Activated CD8-positive, alpha-beta T cell treated with anti-CD3 and anti-CD28 coated beads for 36 hours (primary cell): ENCODE results near the gene RPS6KA1. TPM values are rescaled to one million over a fixed set of nuclear protein-coding genes. Genes with fewer than 3 reads are reported as not detected.

ENCODE experiments used
- ATAC-seq: fragments of 200-7000 bp; cut with Tn5 transposase; one replicate; pipeline ENCODE4 v1.10.0; 2021; ENCODE audit warnings: mild to moderate bottlenecking, moderate library complexity
- CTCF ChIA-PET: fragments of 350-600 bp; sonication (Branson Sonifier 250); formaldehyde crosslinking; loops from one replicate; lab custom pipeline; 2021; ENCODE audit warnings: antibody characterized with exemption; lab: Charles Lee
- POLR2A ChIA-PET: fragments of 350-600 bp; sonication (Branson Sonifier 250); formaldehyde crosslinking; loops from one replicate; lab custom pipeline; 2021; ENCODE audit warnings: antibody characterized with exemption; lab: Charles Lee
- DNase-seq: peaks from one replicate; pipeline ENCODE4 v3.0.0-alpha.2; 2020
- H3K27ac Mint-ChIP-seq: one replicate; pipeline ENCODE4 v1.8.0; 2021; ENCODE audit warnings: mild to moderate bottlenecking, mixed read lengths
- H3K27me3 Mint-ChIP-seq: one replicate; pipeline ENCODE4 v1.8.0; 2021; ENCODE audit warnings: mixed read lengths
- H3K36me3 Mint-ChIP-seq: one replicate; pipeline ENCODE4 v1.8.0; 2021; ENCODE audit warnings: low read depth, mixed read lengths
- H3K4me1 Mint-ChIP-seq: one replicate; pipeline ENCODE4 v1.8.0; 2021; ENCODE audit warnings: low read depth, mixed read lengths
- H3K4me3 Mint-ChIP-seq: one replicate; pipeline ENCODE4 v1.8.0; 2021; ENCODE audit warnings: mild to moderate bottlenecking, moderate library complexity, mixed read lengths
- H3K9me3 Mint-ChIP-seq: one replicate; pipeline ENCODE4 v1.8.0; 2021; ENCODE audit warnings: mixed read lengths
- CTCF ChIP-seq: fragments of 200-600 bp; IDR thresholded peaks from one replicate; pipeline ENCODE4 v1.8.0; 2022; ENCODE audit warnings: antibody characterized with exemption, mild to moderate bottlenecking
- intact Hi-C: fragments of 100-400 bp; cut with micrococcal nuclease; formaldehyde crosslinking; loops from one replicate; pipeline ENCODE4 v1.10.0; 2022
- total RNA-seq, 2 experiments: library from RNA; stranded (reverse); gene quantifications; one replicate each; pipeline ENCODE4 v1.2.3, GENCODE V29; 2021

Gene RPS6KA1
- total RNA-seq, 2 experiments from 2014 or later = 139 TPM

GRCh38 chr1:26597629-26598039 is 68.1 kb downstream of the RPS6KA1 start:
- peaks cover 22% of the 10 kb centered on the region for H3K4me1 Mint-ChIP-seq
- H3K9me3 Mint-ChIP-seq = no peaks in the 10 kb centered on the region
- H3K36me3 Mint-ChIP-seq = no peaks in the 10 kb centered on the region
- no peak overlapping the region for H3K27ac Mint-ChIP-seq
- DNase-seq (no peak), ATAC-seq (peak; percentile 77)
- CTCF ChIA-PET = interaction anchor here (0.6 to 9.6 kb wide), 9 partner anchors 16 to 204 kb away, joined by 3 to 204 read pairs (median 3); partner anchors contain the start of gene PIGV
- POLR2A ChIA-PET = interaction anchor here (0.6 to 2.1 kb wide), 3 partner anchors 96 to 190 kb away, joined by 3 to 6 read pairs (median 4); partner anchors contain the start of gene PIGV
- intact Hi-C loops = no loop called here
- no peak overlapping the region for H3K4me3 Mint-ChIP-seq
- peak; percentile 85 for TF ChIP-seq CTCF
- H3K27me3 Mint-ChIP-seq = no peaks in the 10 kb centered on the region

GRCh38 chr1:26598890-26599289 is 69.3 kb downstream of the RPS6KA1 start:
- ChIA-PET POLR2A (interaction anchor here (0.5 to 2.1 kb wide), 10 partner anchors 95 to 269 kb away, joined by 3 to 6 read pairs (median 3); partner anchors contain the start of gene PIGV), CTCF (interaction anchor here (0.6 to 9.6 kb wide), 21 partner anchors 11 to 290 kb away, joined by 3 to 204 read pairs (median 4); partner anchors contain the start of gene PIGV)
- Mint-ChIP-seq H3K27ac (peak overlapping the region; percentile 20), H3K27me3 (no peaks in the 10 kb centered on the region), H3K4me1 (peaks cover 19% of the 10 kb centered on the region), H3K9me3 (no peaks in the 10 kb centered on the region), H3K36me3 (no peaks in the 10 kb centered on the region), H3K4me3 (no peak overlapping the region)
- intact Hi-C loops = no loop called here
- ATAC-seq = no peak
- TF ChIP-seq CTCF = no peak
- no peak for DNase-seq

GRCh38 chr1:26602378-26602959 is 72.9 kb downstream of the RPS6KA1 start:
- peak; percentile 71 for ATAC-seq

GRCh38 chr1:26603856-26604255 is 74.3 kb downstream of the RPS6KA1 start:
- H3K27ac Mint-ChIP-seq = no peak overlapping the region
- H3K4me3 Mint-ChIP-seq = no peak overlapping the region
- no peak for ATAC-seq
- H3K4me1 Mint-ChIP-seq = peaks cover 7% of the 10 kb centered on the region
- ChIA-PET CTCF (interaction anchor here (0.7 to 9.6 kb wide), 19 partner anchors 10 to 283 kb away, joined by 3 to 204 read pairs (median 19); partner anchors contain the start of gene PIGV), POLR2A (interaction anchor here (0.9 to 2.3 kb wide), 5 partner anchors 10 to 186 kb away, joined by 3 to 21 read pairs (median 4); no protein-coding TSS in a partner anchor)
- no peak for DNase-seq
- H3K27me3 Mint-ChIP-seq = no peaks in the 10 kb centered on the region
- no peaks in the 10 kb centered on the region for H3K36me3 Mint-ChIP-seq
- no peak for TF ChIP-seq CTCF
- intact Hi-C loops = loop anchor here (5.0 kb wide), 1 partner anchor 273 kb away; no protein-coding TSS in a partner anchor
- no peaks in the 10 kb centered on the region for H3K9me3 Mint-ChIP-seq

More at GRCh38 chr1:26602378-26602959, 72.9 kb downstream of the RPS6KA1 start:
- DNase-seq = peak; percentile 52
- H3K36me3 Mint-ChIP-seq = no peaks in the 10 kb centered on the region
- no peaks in the 10 kb centered on the region for H3K27me3 Mint-ChIP-seq
- H3K4me3 Mint-ChIP-seq = no peak overlapping the region
- POLR2A ChIA-PET = interaction anchor here (0.6 to 2.3 kb wide), 4 partner anchors 71 to 208 kb away, joined by 3 to 21 read pairs (median 4); partner anchors contain the start of gene PIGV
- H3K9me3 Mint-ChIP-seq = no peaks in the 10 kb centered on the region
- intact Hi-C loops = loop anchor here (1.0 to 5.0 kb wide), 2 partner anchors 187 to 275 kb away; no protein-coding TSS in a partner anchor
- CTCF ChIA-PET = interaction anchor here (0.6 to 9.6 kb wide), 69 partner anchors 8 to 395 kb away, joined by 3 to 204 read pairs (median 5); partner anchors contain the start of genes PIGV and SFN
- peaks cover 17% of the 10 kb centered on the region for H3K4me1 Mint-ChIP-seq
- TF ChIP-seq CTCF = peak; percentile 100
- H3K27ac Mint-ChIP-seq = no peak overlapping the region
